Germinal center (tissue), 1 donor: ENCODE measurements around the gene SLC7A6.

ENCODE experiments used
- DNase-seq: peaks from one replicate; pipeline ENCODE4 v3.0.0; 2012; ENCODE audit warnings: mixed read lengths, low spot score

The SLC7A6 gene

GRCh38 chr16:68235108-68235886 lies 29.0 kb upstream of the SLC7A6 start:
- DNase-seq, result no peak

- DNase-seq, result no peak
Observed at GRCh38 chr16:68235887-68236136, 28.5 kb upstream of the SLC7A6 start, which contains the start of gene ESRP2. Gene ESRP2 (minus strand): TSS chr16:68236127. CDS start chr16:68236045, 82 bp downstream.

GRCh38 chr16:68236137-68236825 lies 28.0 kb upstream of the SLC7A6 start:
- DNase-seq, result peak; percentile 71

- peak; percentile 50 for DNase-seq
Observed at GRCh38 chr16:68236826-68237242, 27.5 kb upstream of the SLC7A6 start.

GRCh38 chr16:68237243-68238028 lies 26.9 kb upstream of the SLC7A6 start:
- peak; percentile 93 for DNase-seq

- DNase-seq, result no peak
Observed at GRCh38 chr16:68238029-68238345, 26.3 kb upstream of the SLC7A6 start.

GRCh38 chr16:68242085-68242484 lies 22.2 kb upstream of the SLC7A6 start:
- no peak for DNase-seq

- no peak for DNase-seq
Observed at GRCh38 chr16:68242926-68243858, 21.1 kb upstream of the SLC7A6 start.

GRCh38 chr16:68244481-68244902 lies 19.8 kb upstream of the SLC7A6 start:
- no peak for DNase-seq

GRCh38 chr16:68244903-68245853 lies 19.1 kb upstream of the SLC7A6 start, which contains the start of gene PLA2G15:
Gene PLA2G15 (plus strand): TSS chr16:68245373. CDS start chr16:68245427, 54 bp downstream.
- peak; percentile 98 for DNase-seq

- no peak for DNase-seq
Observed at GRCh38 chr16:68246121-68246520, 18.2 kb upstream of the SLC7A6 start.

GRCh38 chr16:68246666-68247065 lies 17.7 kb upstream of the SLC7A6 start:
- DNase-seq, result no peak

GRCh38 chr16:68247400-68247799 lies 16.9 kb upstream of the SLC7A6 start:
- no peak for DNase-seq

- no peak for DNase-seq
Observed at GRCh38 chr16:68247932-68248331, 16.4 kb upstream of the SLC7A6 start.

GRCh38 chr16:68249371-68249770 lies 15.0 kb upstream of the SLC7A6 start:
- no peak for DNase-seq

- no peak for DNase-seq
Observed at GRCh38 chr16:68250951-68251350, 13.4 kb upstream of the SLC7A6 start.

- DNase-seq, result no peak
Observed at GRCh38 chr16:68251832-68252231, 12.5 kb upstream of the SLC7A6 start.

- no peak for DNase-seq
Observed at GRCh38 chr16:68252383-68252782, 11.9 kb upstream of the SLC7A6 start.

GRCh38 chr16:68253721-68254120 lies 10.6 kb upstream of the SLC7A6 start:
- DNase-seq, result no peak

- DNase-seq, result no peak
Observed at GRCh38 chr16:68255712-68256111, 8.6 kb upstream of the SLC7A6 start.
